Prostate gland (tissue), 2 donors: Measurements from ENCODE around the gene TPSG1. TPM values are rescaled to one million over a fixed set of nuclear protein-coding genes. Genes with fewer than 3 reads are reported as not detected.
A peak's percentile ranks its signal among the peaks of the same experiment; 100 is the strongest.

Experiments used
- DNase-seq: peaks from one replicate; pipeline ENCODE4 v3.0.0-alpha.2; 2019; ENCODE audit warnings: low spot score
- H3K27ac ChIP-seq, 2 donors: fragments of 200-600 bp; sonication (generic); 2 replicates each; pipeline ENCODE4 v1.5.1; 2017 to 2019
- H3K27me3 ChIP-seq: fragments of 200-600 bp; sonication (generic); replicated peaks from 2 replicates; pipeline ENCODE4 v1.5.1; 2019; ENCODE audit not compliant: insufficient read depth
- H3K36me3 ChIP-seq, 2 donors: fragments of 200-600 bp; sonication (generic); 1 replicate in 1 of 2; 2 replicates in 1 of 2; pipeline versions ENCODE4 v1.5.1 to v1.8.1; 2017 to 2019
- H3K4me1 ChIP-seq: fragments of 200-600 bp; sonication (generic); replicated peaks from 2 replicates; pipeline ENCODE4 v1.5.1; 2019
- H3K4me3 ChIP-seq, 2 donors: fragments of 200-600 bp; sonication (generic); 2 replicates each; pipeline ENCODE4 v1.5.1; 2017 to 2019
- H3K9me3 ChIP-seq: fragments of 200-600 bp; sonication (generic); 2 replicates; pipeline ENCODE4 v1.5.1; 2017
- POLR2A ChIP-seq: fragments of 450-650 bp; IDR thresholded peaks from one replicate; pipeline ENCODE4 v1.6.1; 2016; ENCODE audit warnings: antibody characterized with exemption, mild to moderate bottlenecking
- POLR2AphosphoS5 ChIP-seq: sonication (generic); formaldehyde crosslinking; IDR thresholded peaks from one replicate; pipeline ENCODE4 v1.6.1; 2017; ENCODE audit warnings: antibody characterized with exemption
- WGBS: methylation state at CpG from one replicate; pipeline ENCODE4 v1.1.5; 2018; 5-methylcytosine and 5-hydroxymethylcytosine counted together
- intact Hi-C: fragments of 100-400 bp; cut with DNase I; formaldehyde crosslinking; loops from one replicate; pipeline ENCODE4 v1.14.2; 2022
- total RNA-seq, 2 donors: library from RNA; depleted of rRNA; stranded (reverse); fragments of >200 nt; gene quantifications; one replicate each; pipeline ENCODE4 v1.1.0, GENCODE V29; 2016
- TF ChIP-seq, protein P1 (sequence below), 4 experiments: fragments of 200-600 bp in 2 of 4; fragments of 450-650 bp in 2 of 4; sonication (generic) in 2 of 4; IDR thresholded peaks; 1 replicate in 3 of 4; 2 replicates in 1 of 4; pipeline ENCODE4 v1.5.1; 2016 to 2019; ENCODE audit warnings: antibody characterized with exemption in 4 of 4, mild to moderate bottlenecking in 2 of 4, moderate library complexity in 2 of 4

TPSG1 gene
- total RNA-seq, 2 donors from 2014 or later = not detected

GRCh38 chr16:1171854-1172428 lies 53.1 kb downstream of the TPSG1 start:
- no peaks in the 10 kb centered on the region for H3K4me1 ChIP-seq
- 74% methylated on average over 34 of the region's 36 CpGs for WGBS
- no peaks in the 10 kb centered on the region for H3K9me3 ChIP-seq
- no peaks in the 10 kb centered on the region for H3K36me3 ChIP-seq
- no peak for DNase-seq
- no peak overlapping the region for H3K4me3 ChIP-seq
- intact Hi-C loops = no loop called here
- TF ChIP-seq, protein P1, sequence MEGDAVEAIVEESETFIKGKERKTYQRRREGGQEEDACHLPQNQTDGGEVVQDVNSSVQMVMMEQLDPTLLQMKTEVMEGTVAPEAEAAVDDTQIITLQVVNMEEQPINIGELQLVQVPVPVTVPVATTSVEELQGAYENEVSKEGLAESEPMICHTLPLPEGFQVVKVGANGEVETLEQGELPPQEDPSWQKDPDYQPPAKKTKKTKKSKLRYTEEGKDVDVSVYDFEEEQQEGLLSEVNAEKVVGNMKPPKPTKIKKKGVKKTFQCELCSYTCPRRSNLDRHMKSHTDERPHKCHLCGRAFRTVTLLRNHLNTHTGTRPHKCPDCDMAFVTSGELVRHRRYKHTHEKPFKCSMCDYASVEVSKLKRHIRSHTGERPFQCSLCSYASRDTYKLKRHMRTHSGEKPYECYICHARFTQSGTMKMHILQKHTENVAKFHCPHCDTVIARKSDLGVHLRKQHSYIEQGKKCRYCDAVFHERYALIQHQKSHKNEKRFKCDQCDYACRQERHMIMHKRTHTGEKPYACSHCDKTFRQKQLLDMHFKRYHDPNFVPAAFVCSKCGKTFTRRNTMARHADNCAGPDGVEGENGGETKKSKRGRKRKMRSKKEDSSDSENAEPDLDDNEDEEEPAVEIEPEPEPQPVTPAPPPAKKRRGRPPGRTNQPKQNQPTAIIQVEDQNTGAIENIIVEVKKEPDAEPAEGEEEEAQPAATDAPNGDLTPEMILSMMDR (IDR thresholded peaks at IDR 0.05) = no peak
- TF ChIP-seq POLR2AphosphoS5 (no peak), POLR2A (no peak)
- H3K27me3 ChIP-seq = no peaks in the 10 kb centered on the region
- H3K27ac ChIP-seq = peak overlapping the region; percentile 36 to 64

Other genes with a start within 250 kb of the TPSG1 start
- gene SOX8, start 243.5 kb downstream of the TPSG1 start, total RNA-seq = 10 to 100 TPM in 1 of 2 donors, under 1 TPM in 1; 0.59 to 11.9 TPM
- 1 to 10 TPM; 1.1 to 1.8 TPM for gene SSTR5, start 152.5 kb downstream of the TPSG1 start, total RNA-seq
- under 1 TPM in 1 of 2 donors, not detected in 1; 0.34 TPM for gene C1QTNF8, start 129.0 kb downstream of the TPSG1 start, total RNA-seq
- gene CACNA1H, start 72.2 kb downstream of the TPSG1 start, total RNA-seq = 100 to 1,000 TPM in 1 of 2 donors, 10 to 100 TPM in 1; 32.5 to 111 TPM
- gene TPSB2, start 4.9 kb upstream of the TPSG1 start, total RNA-seq = 10 to 100 TPM; 31.8 to 78.7 TPM
- 10 to 100 TPM; 17.7 to 33.6 TPM for gene TPSAB1, start 15.4 kb upstream of the TPSG1 start, total RNA-seq
- gene TPSD1, start 30.8 kb upstream of the TPSG1 start, total RNA-seq = 1 to 10 TPM in 1 of 2 donors, under 1 TPM in 1; 0.82 to 1.9 TPM
- 100 to 1,000 TPM in 1 of 2 donors, 10 to 100 TPM in 1; 58.2 to 110 TPM for gene UBE2I, start 84.4 kb upstream of the TPSG1 start, total RNA-seq
- gene BAIAP3, start 108.4 kb upstream of the TPSG1 start, total RNA-seq = 10 to 100 TPM; 12.1 to 41.6 TPM
- gene TSR3, start 126.6 kb upstream of the TPSG1 start, total RNA-seq = 100 to 1,000 TPM; 108 to 148 TPM
- 100 to 1,000 TPM in 1 of 2 donors, 10 to 100 TPM in 1; 99.6 to 132 TPM for gene GNPTG, start 126.7 kb upstream of the TPSG1 start, total RNA-seq
- 10 to 100 TPM; 32.6 to 96.7 TPM for gene UNKL, start 189.4 kb upstream of the TPSG1 start, total RNA-seq
- gene UQCC4, start 195.5 kb upstream of the TPSG1 start, total RNA-seq = 10 to 100 TPM; 12.3 to 24.0 TPM
- gene PERCC1, start 205.8 kb upstream of the TPSG1 start, total RNA-seq = 10 to 100 TPM; 26.0 to 45.2 TPM
- 1 to 10 TPM in 1 of 2 donors, not detected in 1; 5.7 TPM for gene CCDC154, start 219.3 kb upstream of the TPSG1 start, total RNA-seq
- 100 to 1,000 TPM in 1 of 2 donors, 10 to 100 TPM in 1; 51.9 to 108 TPM for gene CLCN7, start 249.8 kb upstream of the TPSG1 start, total RNA-seq